CD14-positive monocyte (primary cell): ENCODE measurements around the gene TBC1D10A. TPM values are rescaled to one million over a fixed set of nuclear protein-coding genes. Genes with fewer than 3 reads are reported as not detected.

Experiments
- DNase-seq, 3 donors: peaks; one replicate each; pipeline ENCODE4 v3.0.0-alpha.2; 2011 to 2022
- H2AFZ ChIP-seq: 2 replicates; pipeline ENCODE4 v1.6.0; 2012; ENCODE audit warnings: mild to moderate bottlenecking, low read depth, low read length, inconsistent platforms; ENCODE audit not compliant: insufficient read depth, poor library complexity, severe bottlenecking
- H3K27ac ChIP-seq, 2 donors: 1 replicate in 1 of 2; 2 replicates in 1 of 2; pipeline ENCODE4 v1.5.1; 2012 to 2013; ENCODE audit warnings: low read length in 2 of 2, control low read depth in 1 of 2, inconsistent platforms in 1 of 2, low read depth in 1 of 2, mild to moderate bottlenecking in 1 of 2
- H3K27me3 ChIP-seq, 2 donors: one replicate each; pipeline versions ENCODE4 v1.6.0 to v1.6.1; 2011 to 2013; ENCODE audit warnings: low read length in 2 of 2; ENCODE audit not compliant: control insufficient read depth in 2 of 2, insufficient read depth in 2 of 2
- H3K36me3 ChIP-seq, 2 donors: replicated peaks in 1 of 2; 1 replicate in 1 of 2; 2 replicates in 1 of 2; pipeline versions ENCODE4 v1.5.1 to v1.6.1; 2012 to 2013; ENCODE audit warnings: low read length in 2 of 2, control low read depth in 1 of 2, inconsistent platforms in 1 of 2, mild to moderate bottlenecking in 1 of 2; ENCODE audit not compliant: insufficient read depth in 2 of 2, control insufficient read depth in 1 of 2
- H3K4me1 ChIP-seq, 2 donors: 1 replicate in 1 of 2; 2 replicates in 1 of 2; pipeline versions ENCODE4 v1.5.1 to v1.6.1; 2012 to 2013; ENCODE audit warnings: low read length in 2 of 2, control low read depth in 1 of 2, inconsistent platforms in 1 of 2, mild to moderate bottlenecking in 1 of 2, moderate library complexity in 1 of 2; ENCODE audit not compliant: insufficient read depth in 2 of 2, control insufficient read depth in 1 of 2
- H3K4me2 ChIP-seq: replicated peaks from 2 replicates; pipeline ENCODE3; 2012; ENCODE audit warnings: low read length, moderate library complexity, mild to moderate bottlenecking; ENCODE audit not compliant: poor library complexity, severe bottlenecking; ENCODE audit errors: extremely low read depth
- H3K4me3 ChIP-seq, 3 experiments: fragments of 200-600 bp in 1 of 3; sonication (generic) in 1 of 3; replicated peaks in 1 of 3; 1 replicate in 2 of 3; 2 replicates in 1 of 3; pipeline ENCODE4 v1.5.1; 2011 to 2013; ENCODE audit warnings: low read length in 3 of 3, mild to moderate bottlenecking in 3 of 3, control low read depth in 2 of 3, low read depth in 2 of 3, inconsistent platforms in 1 of 3, moderate library complexity in 1 of 3
- H3K79me2 ChIP-seq: 2 replicates; pipeline ENCODE4 v1.6.0; 2012; ENCODE audit warnings: mild to moderate bottlenecking, control low read depth, inconsistent platforms, low read length, moderate library complexity; ENCODE audit not compliant: insufficient read depth
- H3K9ac ChIP-seq: 2 replicates; pipeline ENCODE4 v1.6.0; 2017; ENCODE audit warnings: low read length, mild to moderate bottlenecking; ENCODE audit not compliant: insufficient read depth, poor library complexity, severe bottlenecking
- H3K9me3 ChIP-seq, 2 donors: replicated peaks in 1 of 2; 1 replicate in 1 of 2; 2 replicates in 1 of 2; pipeline versions ENCODE4 v1.5.1 to v1.6.1; 2012 to 2013; ENCODE audit warnings: low read length in 2 of 2, control low read depth in 1 of 2; ENCODE audit not compliant: control insufficient read depth in 1 of 2, insufficient read depth in 1 of 2
- H4K20me1 ChIP-seq: 2 replicates; pipeline ENCODE4 v1.6.0; 2012; ENCODE audit warnings: mild to moderate bottlenecking, low read length, control low read depth, moderate library complexity; ENCODE audit not compliant: insufficient read depth
- H3K27ac Mint-ChIP-seq, 7 donors: one replicate each; pipeline ENCODE4 v1.8.0; 2020; ENCODE audit warnings: mild to moderate bottlenecking in 7 of 7, mixed read lengths in 7 of 7, moderate library complexity in 6 of 7, inconsistent platforms in 2 of 7
- H3K27me3 Mint-ChIP-seq, 3 donors: one replicate each; pipeline ENCODE4 v1.8.0; 2021 to 2022; ENCODE audit warnings: low read depth in 3 of 3, mild to moderate bottlenecking in 3 of 3, mixed read lengths in 3 of 3, moderate library complexity in 3 of 3, inconsistent platforms in 1 of 3
- H3K36me3 Mint-ChIP-seq, 2 donors: one replicate each; pipeline ENCODE4 v1.8.0; 2020; ENCODE audit warnings: mixed read lengths in 2 of 2, inconsistent platforms in 1 of 2, mild to moderate bottlenecking in 1 of 2
- H3K4me1 Mint-ChIP-seq: one replicate; pipeline ENCODE4 v1.8.0; 2020; ENCODE audit warnings: mild to moderate bottlenecking, mixed read lengths
- H3K4me3 Mint-ChIP-seq, 2 donors: one replicate each; pipeline ENCODE4 v1.8.0; 2020; ENCODE audit warnings: mild to moderate bottlenecking in 2 of 2, mixed read lengths in 2 of 2, moderate library complexity in 1 of 2
- H3K9me3 Mint-ChIP-seq, 7 donors: one replicate each; pipeline ENCODE4 v1.8.0; 2020 to 2022; ENCODE audit warnings: mixed read lengths in 7 of 7, mild to moderate bottlenecking in 6 of 7, moderate library complexity in 6 of 7, inconsistent platforms in 2 of 7
- WGBS: methylation state at CpG from one replicate; pipeline ENCODE4 v1.1.5; 2013; ENCODE audit warnings: missing lambda C conversion rate; ENCODE audit not compliant: insufficient coverage; 5-methylcytosine and 5-hydroxymethylcytosine counted together
- intact Hi-C, 2 donors: fragments of 100-400 bp; cut with micrococcal nuclease; formaldehyde crosslinking; loops; one replicate each; pipeline versions ENCODE4 v1.15.0 to v1.15.1; 2023
- polyA plus RNA-seq, 3 donors: library from polyadenylated mRNA; depleted of rRNA in 1 of 3; unstranded in 2 of 3; stranded (reverse) in 1 of 3; fragments of 300-500 nt in 2 of 3; fragments of >200 nt in 1 of 3; fragmentation: Illumina TruSeq in 2 of 3; gene quantifications; 1 replicate in 2 of 3; 2 replicates in 1 of 3; pipeline ENCODE4 v1.2.3, GENCODE V29; 2012 to 2021
- TF ChIP-seq, protein P1 (sequence below): fragments of 200-600 bp; IDR thresholded peaks from one replicate; pipeline ENCODE4 v1.8.0; 2022; ENCODE audit warnings: antibody characterized with exemption, mild to moderate bottlenecking

The TBC1D10A gene
- polyA plus RNA-seq, 3 donors: 13.4 to 38.3 (median 21.8) TPM

DNA sequence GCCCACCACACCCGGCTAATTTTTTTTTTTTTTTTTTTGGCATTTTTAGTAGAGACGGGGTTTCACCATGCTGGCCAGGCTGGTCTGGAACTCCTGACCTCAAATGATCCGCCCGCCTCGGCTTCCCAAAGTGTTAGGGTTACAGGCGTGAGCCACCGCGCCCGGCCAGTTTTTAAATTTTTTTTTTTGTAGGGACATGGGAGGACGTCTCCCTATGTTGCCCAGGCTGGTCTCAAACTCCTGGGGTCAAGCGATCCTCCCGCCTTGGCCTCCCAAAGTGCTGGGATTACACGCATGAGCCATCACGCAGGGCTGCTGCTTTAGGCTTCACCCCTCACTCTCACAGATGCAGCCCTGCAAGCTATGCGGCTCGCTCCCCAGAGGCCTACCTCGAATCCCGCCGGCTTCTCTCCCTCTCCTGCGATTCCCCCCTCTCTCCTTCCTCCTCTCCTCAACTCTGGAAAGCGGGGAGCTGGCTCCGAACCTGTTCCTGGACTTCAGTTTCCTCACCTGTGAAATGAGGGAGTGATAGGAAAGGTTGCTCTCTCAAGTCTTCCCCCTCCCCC is 31.0 kb upstream of the TBC1D10A start:
- no peak overlapping the region for H3K4me2 ChIP-seq

DNA sequence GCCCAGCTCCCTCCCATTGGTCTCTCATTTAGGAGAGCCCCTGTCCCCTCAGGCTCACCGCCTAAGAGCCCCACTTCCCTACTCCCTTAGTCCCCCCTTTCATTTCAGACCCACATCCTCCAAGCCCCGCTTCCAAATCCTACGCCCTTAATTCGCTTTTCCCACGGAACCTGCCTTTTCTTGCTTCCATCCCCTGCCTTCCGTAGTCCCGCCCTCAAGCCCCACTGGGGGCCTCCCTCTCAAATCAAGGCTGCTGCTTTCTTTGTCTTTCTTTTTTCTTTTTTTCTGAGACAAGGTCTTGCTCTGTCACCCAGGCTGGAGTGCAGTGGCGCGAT is 30.5 kb upstream of the TBC1D10A start:
- WGBS: 4% methylated on average over 9 of the region's 9 CpGs
- no peak overlapping the region for H3K9ac ChIP-seq
- peak overlapping the region in 1 of 2 donors; percentile 95 for H3K27ac ChIP-seq
- Mint-ChIP-seq H3K9me3 (no peaks in the 10 kb centered on the region), H3K36me3 (peaks cover 20 to 24% of the 10 kb centered on the region in 2 donors), H3K27ac (peak overlapping the region; percentile 15 to 93 (median 89)), H3K27me3 (peaks cover 0 to 20% (median 14%) of the 10 kb centered on the region in 3 donors), H3K4me3 (peak overlapping the region; percentile 93 to 94), H3K4me1 (peaks cover 31% of the 10 kb centered on the region)
- TF ChIP-seq, protein P1, sequence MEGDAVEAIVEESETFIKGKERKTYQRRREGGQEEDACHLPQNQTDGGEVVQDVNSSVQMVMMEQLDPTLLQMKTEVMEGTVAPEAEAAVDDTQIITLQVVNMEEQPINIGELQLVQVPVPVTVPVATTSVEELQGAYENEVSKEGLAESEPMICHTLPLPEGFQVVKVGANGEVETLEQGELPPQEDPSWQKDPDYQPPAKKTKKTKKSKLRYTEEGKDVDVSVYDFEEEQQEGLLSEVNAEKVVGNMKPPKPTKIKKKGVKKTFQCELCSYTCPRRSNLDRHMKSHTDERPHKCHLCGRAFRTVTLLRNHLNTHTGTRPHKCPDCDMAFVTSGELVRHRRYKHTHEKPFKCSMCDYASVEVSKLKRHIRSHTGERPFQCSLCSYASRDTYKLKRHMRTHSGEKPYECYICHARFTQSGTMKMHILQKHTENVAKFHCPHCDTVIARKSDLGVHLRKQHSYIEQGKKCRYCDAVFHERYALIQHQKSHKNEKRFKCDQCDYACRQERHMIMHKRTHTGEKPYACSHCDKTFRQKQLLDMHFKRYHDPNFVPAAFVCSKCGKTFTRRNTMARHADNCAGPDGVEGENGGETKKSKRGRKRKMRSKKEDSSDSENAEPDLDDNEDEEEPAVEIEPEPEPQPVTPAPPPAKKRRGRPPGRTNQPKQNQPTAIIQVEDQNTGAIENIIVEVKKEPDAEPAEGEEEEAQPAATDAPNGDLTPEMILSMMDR: no peak
- peak overlapping the region; percentile 71 to 94 (median 87) for H3K4me3 ChIP-seq
- peaks cover 43% of the 10 kb centered on the region for H3K79me2 ChIP-seq
- DNase-seq: no peak
- peak overlapping the region; percentile 91 for H2AFZ ChIP-seq
- intact Hi-C loops: loop anchor here in 1 of 2 donors (2.0 to 10.0 kb wide), 2 partner anchors 30 to 52 kb away; partner anchors contain the start of gene RNF215
- H4K20me1 ChIP-seq: peaks cover 39% of the 10 kb centered on the region
- peaks cover 13 to 18% of the 10 kb centered on the region in 2 donors for H3K36me3 ChIP-seq
- no peaks in the 10 kb centered on the region for H3K9me3 ChIP-seq
- peak overlapping the region; percentile 94 for H3K4me2 ChIP-seq
- peaks cover 0 to 3% of the 10 kb centered on the region in 2 donors for H3K27me3 ChIP-seq
- peaks cover 25 to 28% of the 10 kb centered on the region in 2 donors for H3K4me1 ChIP-seq

More for the DNA sequence above, 31.0 kb upstream of the TBC1D10A start:
- WGBS: 82% methylated on average over 8 of the region's 22 CpGs
- TF ChIP-seq, protein P1: no peak
- Histone ChIP-seq H3K27ac (no peak overlapping the region), H2AFZ (no peak overlapping the region), H3K9me3 (no peaks in the 10 kb centered on the region), H4K20me1 (peaks cover 34% of the 10 kb centered on the region), H3K4me3 (peak overlapping the region in 1 of 3 experiments; percentile 87), H3K79me2 (peaks cover 37% of the 10 kb centered on the region), H3K27me3 (peaks cover 0 to 3% of the 10 kb centered on the region in 2 donors), H3K36me3 (peaks cover 8 to 13% of the 10 kb centered on the region in 2 donors), H3K4me1 (peaks cover 25 to 28% of the 10 kb centered on the region in 2 donors), H3K9ac (no peak overlapping the region)
- Mint-ChIP-seq H3K9me3 (no peaks in the 10 kb centered on the region), H3K4me1 (peaks cover 31% of the 10 kb centered on the region), H3K27ac (peak overlapping the region in 6 of 7 donors; percentile 7 to 93 (median 82)), H3K27me3 (peaks cover 1 to 20% (median 14%) of the 10 kb centered on the region in 3 donors), H3K4me3 (peak overlapping the region; percentile 93 to 94), H3K36me3 (peaks cover 14 to 18% of the 10 kb centered on the region in 2 donors)
- intact Hi-C loops: loop anchor here in 1 of 2 donors (2.0 to 10.0 kb wide), 2 partner anchors 29 to 53 kb away; partner anchors contain the start of gene RNF215
- DNase-seq: no peak
